Activated CD4-positive, alpha-beta T cell treated with anti-CD3 and anti-CD28 coated beads for 36 hours (primary cell): ENCODE data around the gene SEMA5A. TPM values are rescaled to one million over a fixed set of nuclear protein-coding genes. Genes with fewer than 3 reads are reported as not detected.
"Not testable (repeated sequence)": the region's sequence is repeated elsewhere in the genome, so short reads cannot be mapped to it uniquely, and the experiment has no call there.

Experiments used
- ATAC-seq: fragments of 200-7000 bp; cut with Tn5 transposase; one replicate; pipeline ENCODE4 v1.10.0; 2021; ENCODE audit warnings: mild to moderate bottlenecking, moderate library complexity
- CTCF ChIA-PET: fragments of 350-600 bp; sonication (Branson Sonifier 250); formaldehyde crosslinking; loops from one replicate; lab custom pipeline; 2021; ENCODE audit warnings: antibody characterized with exemption; lab: Charles Lee
- POLR2A ChIA-PET: fragments of 350-600 bp; sonication (Branson Sonifier 250); formaldehyde crosslinking; loops from one replicate; lab custom pipeline; 2021; ENCODE audit warnings: antibody characterized with exemption, inconsistent platforms; lab: Charles Lee
- DNase-seq: peaks from one replicate; pipeline ENCODE4 v3.0.0-alpha.2; 2020
- H3K27ac Mint-ChIP-seq: one replicate; pipeline ENCODE4 v1.8.0; 2021; ENCODE audit warnings: mixed read lengths
- H3K27me3 Mint-ChIP-seq: one replicate; pipeline ENCODE4 v1.8.0; 2021; ENCODE audit warnings: mixed read lengths
- H3K36me3 Mint-ChIP-seq: one replicate; pipeline ENCODE4 v1.8.0; 2021; ENCODE audit warnings: low read depth, mixed read lengths
- H3K4me1 Mint-ChIP-seq: one replicate; pipeline ENCODE4 v1.8.0; 2021; ENCODE audit warnings: mixed read lengths
- H3K4me3 Mint-ChIP-seq: one replicate; pipeline ENCODE4 v1.8.0; 2021; ENCODE audit warnings: mild to moderate bottlenecking, moderate library complexity, mixed read lengths
- H3K9me3 Mint-ChIP-seq: one replicate; pipeline ENCODE4 v1.8.0; 2021; ENCODE audit warnings: low read depth, mixed read lengths
- intact Hi-C, 2 experiments: fragments of 100-400 bp; cut with DNase I in 1 of 2; cut with micrococcal nuclease in 1 of 2; formaldehyde crosslinking; loops; one replicate each; pipeline versions ENCODE4 v1.14.2 to v1.15.1; 2022 to 2024; cut with DNase I, micrococcal nuclease
- total RNA-seq, 2 experiments: library from RNA; stranded (reverse); gene quantifications; one replicate each; pipeline ENCODE4 v1.2.3, GENCODE V29; 2021

Gene SEMA5A
- total RNA-seq, 2 experiments from 2014 or later: 0.04 TPM; not detected in 1

DNA sequence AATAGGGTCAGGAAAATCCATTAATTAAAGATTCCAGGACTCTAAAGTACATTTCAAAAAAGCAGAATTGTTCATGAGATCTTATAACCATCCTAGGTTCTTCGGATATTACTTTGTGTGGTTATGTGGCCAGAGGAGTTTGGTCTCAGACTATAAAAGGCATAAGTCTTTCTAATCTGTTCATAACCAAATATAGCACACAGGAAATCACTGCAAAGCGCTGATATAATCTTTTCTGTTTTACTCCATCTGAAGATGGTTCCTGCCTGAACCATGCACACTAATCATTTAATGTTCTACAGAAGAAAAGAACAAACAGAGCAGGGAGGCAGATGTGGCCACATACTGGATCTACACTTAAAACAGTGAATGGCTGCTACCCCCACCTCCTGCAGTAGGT, 182.8 kb downstream of the SEMA5A start:
- no peaks in the 10 kb centered on the region for H3K36me3 Mint-ChIP-seq
- peaks cover 12% of the 10 kb centered on the region for H3K4me1 Mint-ChIP-seq
- no peak overlapping the region for H3K4me3 Mint-ChIP-seq
- no peak overlapping the region for H3K27ac Mint-ChIP-seq
- peaks cover 6% of the 10 kb centered on the region for H3K9me3 Mint-ChIP-seq
- CTCF ChIA-PET: no interaction called here
- DNase-seq (no peak), ATAC-seq (peak; percentile 57)
- intact Hi-C loops: loop anchor here in 1 of 2 experiments (2.0 kb wide), 1 partner anchor 182 kb away; no protein-coding TSS in a partner anchor
- no peaks in the 10 kb centered on the region for H3K27me3 Mint-ChIP-seq
- POLR2A ChIA-PET: no interaction called here

GRCh38 chr5:9362600-9362999, 183.3 kb downstream of the SEMA5A start:
- Mint-ChIP-seq H3K36me3 (no peaks in the 10 kb centered on the region), H3K4me1 (peaks cover 12% of the 10 kb centered on the region), H3K4me3 (no peak overlapping the region), H3K9me3 (peaks cover 6% of the 10 kb centered on the region), H3K27ac (no peak overlapping the region), H3K27me3 (no peaks in the 10 kb centered on the region)
- intact Hi-C loops: loop anchor here in 1 of 2 experiments (2.0 kb wide), 1 partner anchor 182 kb away; no protein-coding TSS in a partner anchor
- ATAC-seq (no peak), DNase-seq (no peak)
- ChIA-PET POLR2A (no interaction called here), CTCF (no interaction called here)

GRCh38 chr5:9361835-9362234, 184.0 kb downstream of the SEMA5A start:
- peaks cover 12% of the 10 kb centered on the region for H3K4me1 Mint-ChIP-seq
- H3K4me3 Mint-ChIP-seq: no peak overlapping the region
- ChIA-PET POLR2A (no interaction called here), CTCF (interaction anchor here (0.9 kb wide), 1 partner anchor 182 kb away, joined by 3 read pairs; no protein-coding TSS in a partner anchor)
- peak; percentile 62 for DNase-seq
- no peak overlapping the region for H3K27ac Mint-ChIP-seq
- H3K27me3 Mint-ChIP-seq: no peaks in the 10 kb centered on the region
- H3K9me3 Mint-ChIP-seq: peaks cover 6% of the 10 kb centered on the region
- no peaks in the 10 kb centered on the region for H3K36me3 Mint-ChIP-seq
- peak; percentile 33 for ATAC-seq
- intact Hi-C loops: loop anchor here in 1 of 2 experiments (2.0 kb wide), 1 partner anchor 183 kb away; no protein-coding TSS in a partner anchor

DNA sequence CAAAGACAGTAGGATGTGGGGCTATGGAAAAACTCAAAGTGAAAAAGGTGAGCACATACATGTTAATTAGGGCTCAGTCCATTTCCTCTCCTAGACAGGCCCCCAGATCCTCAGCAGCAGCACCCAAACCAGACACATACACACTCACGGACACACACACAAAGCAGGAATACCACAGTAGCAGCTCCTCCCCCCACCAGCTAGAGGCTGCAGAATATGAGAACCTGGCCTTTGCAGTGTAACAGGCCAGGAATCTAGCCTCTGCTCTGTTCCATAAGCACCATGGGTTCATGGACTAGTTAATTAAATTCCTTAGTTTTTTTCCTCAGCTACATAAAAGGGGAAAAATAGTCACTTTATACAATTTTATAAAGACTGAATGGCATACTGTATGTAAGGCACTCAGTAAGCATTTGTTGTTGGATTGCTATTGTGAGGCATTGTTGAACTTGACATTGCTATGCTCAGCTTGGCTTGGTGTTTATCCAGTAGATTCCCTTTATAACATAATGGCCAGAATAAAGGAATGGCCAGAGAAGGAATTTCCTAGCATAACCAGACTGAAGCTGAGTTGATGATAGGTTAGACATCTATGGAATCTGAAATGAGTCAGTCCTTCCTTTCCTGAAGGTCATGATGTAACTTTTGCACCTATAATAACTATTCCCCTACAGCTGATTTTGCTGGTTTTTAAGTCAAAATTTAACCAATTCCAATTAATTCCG, 186.8 kb downstream of the SEMA5A start:
- intact Hi-C loops: no loop called here
- H3K27ac Mint-ChIP-seq: no peak overlapping the region
- H3K4me1 Mint-ChIP-seq: peaks cover 12% of the 10 kb centered on the region
- no peak overlapping the region for H3K4me3 Mint-ChIP-seq
- ATAC-seq: no peak
- no peak for DNase-seq
- H3K9me3 Mint-ChIP-seq: peaks cover 6% of the 10 kb centered on the region
- POLR2A ChIA-PET: no interaction called here
- no peaks in the 10 kb centered on the region for H3K36me3 Mint-ChIP-seq
- H3K27me3 Mint-ChIP-seq: no peaks in the 10 kb centered on the region
- CTCF ChIA-PET: no interaction called here

DNA sequence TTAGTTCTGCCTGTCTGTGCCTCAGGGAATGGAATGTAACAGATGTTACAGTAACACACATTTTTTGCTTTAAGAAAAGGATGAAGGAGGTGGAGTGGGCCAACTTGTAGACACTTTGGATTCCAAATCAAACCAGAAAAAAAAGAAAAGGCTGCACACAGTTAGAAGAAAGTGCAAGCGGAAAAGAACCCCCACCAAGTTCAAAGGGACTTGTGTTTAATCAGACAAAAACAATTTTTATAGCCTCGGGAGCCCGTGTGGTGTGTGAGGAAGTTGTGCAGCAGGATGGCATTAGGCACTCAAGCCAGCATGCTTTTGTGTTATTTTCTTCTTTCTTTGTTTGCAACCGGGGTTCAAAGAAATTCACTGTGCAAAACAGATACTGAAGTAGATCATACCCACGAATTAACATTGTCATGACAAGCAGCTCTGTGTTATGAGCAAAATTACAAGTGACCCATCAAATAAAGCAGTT, 189.5 kb downstream of the SEMA5A start:
- CTCF ChIA-PET: no interaction called here
- POLR2A ChIA-PET: no interaction called here
- no peak overlapping the region for H3K27ac Mint-ChIP-seq
- ATAC-seq: no peak
- intact Hi-C loops: no loop called here
- H3K36me3 Mint-ChIP-seq: no peaks in the 10 kb centered on the region
- DNase-seq: no peak
- H3K9me3 Mint-ChIP-seq: peaks cover 4% of the 10 kb centered on the region
- H3K4me1 Mint-ChIP-seq: peaks cover under 1% of the 10 kb centered on the region
- H3K4me3 Mint-ChIP-seq: no peak overlapping the region
- peaks cover 2% of the 10 kb centered on the region for H3K27me3 Mint-ChIP-seq

DNA sequence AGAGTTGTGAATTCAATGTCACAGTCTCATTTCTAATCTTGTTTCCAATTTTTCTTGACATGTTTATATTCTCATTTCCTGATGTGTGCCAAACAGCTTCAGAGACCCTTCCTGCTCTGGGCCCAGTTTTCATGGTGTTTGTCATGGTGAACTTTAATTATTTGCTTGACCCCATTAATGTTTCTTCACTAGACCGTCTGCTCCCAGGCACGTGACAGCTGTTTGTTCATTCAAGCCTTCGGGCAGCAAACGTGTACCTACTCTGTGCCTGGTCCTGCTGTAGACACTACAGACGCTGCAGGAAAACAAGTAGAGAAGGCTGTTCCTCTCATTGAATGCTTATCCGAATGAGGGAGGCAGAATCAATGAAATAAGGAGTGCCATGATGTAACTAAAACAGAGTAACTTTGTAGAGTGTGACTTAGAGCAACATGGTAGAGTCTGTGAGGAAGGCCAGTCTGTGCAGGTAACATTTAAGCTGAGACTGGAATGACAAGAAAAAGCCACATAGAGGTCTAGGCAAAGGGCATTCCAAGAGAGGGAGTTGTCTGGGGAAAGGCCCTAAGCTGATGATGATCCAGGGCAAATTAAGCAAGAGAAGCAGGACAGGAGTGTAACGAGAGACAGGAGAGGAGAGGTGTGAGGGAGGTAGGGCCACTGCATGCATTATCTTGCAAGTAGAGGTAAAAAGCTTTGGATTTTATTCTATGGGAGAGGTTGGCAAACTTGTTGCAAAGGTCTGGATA, 191.4 kb downstream of the SEMA5A start:
- ChIA-PET POLR2A (no interaction called here), CTCF (no interaction called here)
- Mint-ChIP-seq H3K36me3 (no peaks in the 10 kb centered on the region), H3K4me3 (no peak overlapping the region), H3K27me3 (peaks cover 2% of the 10 kb centered on the region), H3K27ac (no peak overlapping the region), H3K4me1 (no peaks in the 10 kb centered on the region), H3K9me3 (peaks cover 5% of the 10 kb centered on the region)
- intact Hi-C loops: no loop called here
- ATAC-seq: no peak
- no peak for DNase-seq

DNA sequence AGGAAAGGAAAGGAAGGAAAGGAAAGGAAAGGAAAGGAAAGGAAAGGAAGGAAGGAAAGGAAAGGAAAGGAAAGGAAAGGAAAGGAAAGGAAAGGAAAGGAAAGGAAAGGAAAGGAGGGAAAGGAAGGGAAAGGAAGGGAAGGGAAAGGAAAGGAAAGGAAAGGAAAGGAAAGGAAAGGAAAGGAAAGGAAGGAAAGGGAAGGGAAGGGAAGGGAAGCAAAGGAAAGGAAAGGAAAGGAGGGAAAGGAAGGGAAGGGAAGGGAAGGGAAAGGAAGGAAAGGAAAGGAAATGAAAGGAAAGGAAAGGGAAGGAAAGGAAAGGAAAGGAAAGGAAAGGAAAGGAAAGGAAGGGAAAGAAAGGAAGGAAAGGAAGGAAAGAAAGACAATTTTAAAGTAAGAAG, 192.8 kb downstream of the SEMA5A start:
- not testable (repeated sequence) for H3K4me3 Mint-ChIP-seq

DNA sequence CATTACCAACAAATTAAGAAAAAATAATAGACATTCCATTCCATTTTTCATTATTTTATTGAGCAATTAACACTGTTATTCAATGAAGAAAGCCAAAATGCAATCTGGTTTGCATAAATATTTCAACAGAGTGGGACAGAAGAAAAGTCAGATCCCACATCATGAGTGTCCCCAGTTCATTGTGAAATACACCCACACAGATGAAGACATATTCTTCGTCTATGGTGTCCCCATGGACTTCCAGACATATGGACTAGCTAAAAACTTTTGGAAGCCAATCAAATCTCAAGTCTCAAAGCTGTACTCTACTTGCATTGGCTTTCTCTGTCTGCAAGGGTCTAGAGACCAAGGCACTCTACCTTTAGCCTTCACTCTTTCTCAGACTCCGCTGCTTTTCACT, 194.3 kb downstream of the SEMA5A start:
- ChIA-PET CTCF (interaction anchor here (1.6 kb wide), 1 partner anchor 10 kb away, joined by 4 read pairs; no protein-coding TSS in a partner anchor), POLR2A (no interaction called here)
- H3K27ac Mint-ChIP-seq: no peak overlapping the region
- DNase-seq (no peak), ATAC-seq (no peak)
- no peak overlapping the region for H3K4me3 Mint-ChIP-seq
- H3K27me3 Mint-ChIP-seq: peaks cover 2% of the 10 kb centered on the region
- peaks cover 5% of the 10 kb centered on the region for H3K9me3 Mint-ChIP-seq
- H3K36me3 Mint-ChIP-seq: no peaks in the 10 kb centered on the region
- no peaks in the 10 kb centered on the region for H3K4me1 Mint-ChIP-seq
- intact Hi-C loops: no loop called here

More for the DNA sequence above, 192.8 kb downstream of the SEMA5A start:
- H3K27me3 Mint-ChIP-seq, DNase-seq, intact Hi-C loops, POLR2A ChIA-PET, H3K36me3 Mint-ChIP-seq, ATAC-seq, H3K9me3 Mint-ChIP-seq, H3K27ac Mint-ChIP-seq, H3K4me1 Mint-ChIP-seq, CTCF ChIA-PET: not testable (repeated sequence)

GRCh38 chr5:9350301-9350797, 195.5 kb downstream of the SEMA5A start:
- DNase-seq (no peak), ATAC-seq (no peak)
- H3K27me3 Mint-ChIP-seq: peaks cover 2% of the 10 kb centered on the region
- intact Hi-C loops: no loop called here
- no peak overlapping the region for H3K4me3 Mint-ChIP-seq
- ChIA-PET POLR2A (no interaction called here), CTCF (interaction anchor here (0.7 to 1.6 kb wide), 2 partner anchors 9 to 82 kb away, joined by 3 to 4 read pairs; no protein-coding TSS in a partner anchor)
- H3K4me1 Mint-ChIP-seq: no peaks in the 10 kb centered on the region
- H3K27ac Mint-ChIP-seq: no peak overlapping the region
- H3K9me3 Mint-ChIP-seq: peaks cover 5% of the 10 kb centered on the region
- H3K36me3 Mint-ChIP-seq: no peaks in the 10 kb centered on the region

DNA sequence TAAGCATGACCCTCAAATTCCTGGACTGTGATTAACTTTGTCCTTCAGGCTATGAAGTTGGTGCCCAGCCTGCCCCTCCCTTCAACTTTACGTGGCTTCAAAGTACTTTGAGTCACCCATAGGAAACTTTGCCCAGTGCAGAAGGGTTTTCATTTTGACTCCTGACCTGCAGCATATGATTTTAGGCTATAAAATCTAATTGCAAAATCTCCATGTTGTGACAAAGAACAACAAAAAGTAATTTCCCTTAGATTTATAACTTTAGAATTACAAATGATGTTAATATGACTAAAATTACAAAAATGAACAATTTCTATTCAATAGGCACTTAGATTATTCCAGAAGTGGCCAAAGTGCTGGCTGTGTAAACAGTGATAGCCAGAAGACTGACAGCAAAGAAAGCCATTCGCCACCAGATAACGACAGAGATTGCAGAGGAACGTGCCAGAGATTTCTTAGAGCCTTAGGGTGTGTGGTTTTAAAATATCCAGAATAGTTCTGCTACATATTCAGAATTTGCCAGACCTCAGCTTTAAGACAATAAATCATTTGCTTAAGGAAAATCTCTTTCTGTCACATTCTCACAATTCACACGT, 197.4 kb downstream of the SEMA5A start:
- Mint-ChIP-seq H3K9me3 (peaks cover 5% of the 10 kb centered on the region), H3K4me1 (no peaks in the 10 kb centered on the region), H3K4me3 (no peak overlapping the region), H3K27ac (no peak overlapping the region), H3K27me3 (peaks cover 2% of the 10 kb centered on the region), H3K36me3 (no peaks in the 10 kb centered on the region)
- ATAC-seq: no peak
- DNase-seq: no peak
- CTCF ChIA-PET: no interaction called here
- intact Hi-C loops: no loop called here
- POLR2A ChIA-PET: no interaction called here

GRCh38 chr5:9347541-9348295, 198.2 kb downstream of the SEMA5A start:
- CTCF ChIA-PET: no interaction called here
- Mint-ChIP-seq H3K27ac (no peak overlapping the region), H3K9me3 (peaks cover 5% of the 10 kb centered on the region), H3K4me1 (no peaks in the 10 kb centered on the region), H3K36me3 (no peaks in the 10 kb centered on the region), H3K4me3 (no peak overlapping the region), H3K27me3 (peaks cover 2% of the 10 kb centered on the region)
- intact Hi-C loops: no loop called here
- DNase-seq (no peak), ATAC-seq (no peak)
- POLR2A ChIA-PET: no interaction called here
